GM19397 (cell line): Measurements from ENCODE around the gene ANKRD18A.

ENCODE experiments used
- ATAC-seq: cut with Tn5 transposase; IDR thresholded peaks from one replicate; pipeline ENCODE4 v1.9.1; 2021; ENCODE audit warnings: mild to moderate bottlenecking, moderate library complexity; ENCODE audit not compliant: unreplicated experiment

Gene ANKRD18A

DNA sequence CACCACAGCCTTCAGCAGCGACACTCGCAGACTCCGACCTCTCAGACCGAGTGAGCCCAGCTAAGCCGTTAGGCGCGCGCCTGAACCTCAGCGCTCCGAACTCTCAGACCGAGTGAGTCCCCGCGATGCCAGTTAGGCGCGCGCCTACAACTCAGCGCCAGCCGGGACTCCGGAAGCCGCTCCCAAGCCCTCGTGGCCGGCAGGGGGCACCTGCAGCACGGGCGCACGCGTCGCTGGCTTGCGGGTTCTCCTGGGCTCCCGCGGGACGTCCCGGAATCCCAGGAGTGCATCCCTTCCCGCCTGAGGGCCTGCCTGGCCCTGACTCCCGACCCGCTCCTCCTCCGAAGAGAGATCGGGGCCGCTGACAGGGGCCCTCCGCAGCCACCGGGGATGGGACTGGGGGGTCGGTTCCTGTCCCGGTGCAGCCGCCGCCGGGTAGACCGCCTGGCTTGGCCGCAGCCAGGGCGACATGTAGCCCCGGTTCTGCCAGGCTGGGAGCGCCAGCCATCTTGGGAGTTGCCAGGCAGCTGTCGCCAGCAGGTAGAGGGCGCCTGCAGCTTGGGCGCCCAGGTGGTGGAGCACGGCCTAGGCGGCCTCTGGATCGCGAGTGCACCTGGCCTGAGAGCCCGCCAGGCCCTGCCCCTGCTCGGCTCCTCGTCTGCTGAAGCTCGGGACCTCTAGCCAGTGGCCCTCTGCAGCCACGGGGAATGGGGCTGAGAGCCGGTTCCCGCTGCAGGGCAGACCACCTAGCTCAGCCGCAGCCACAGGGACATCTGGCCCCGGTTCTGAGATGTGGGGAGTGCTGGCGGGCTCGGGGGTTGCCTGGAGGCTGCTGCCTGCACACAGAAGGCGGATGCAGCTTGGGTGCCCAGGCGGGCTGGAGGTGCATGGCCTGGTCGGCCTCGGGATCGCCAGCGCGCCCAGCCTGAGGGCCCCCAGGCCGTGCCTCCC lies at the start of gene ANKRD18A:
TSS of gene ANKRD18A (minus strand) at position 114 of the 951 bp plus-strand sequence. CDS start 311 bp downstream, outside the sequence.
- peak; percentile 62 for ATAC-seq

- no peak for ATAC-seq
Measured at GRCh38 chr9:38668791-38669466, 48.5 kb upstream of the ANKRD18A start.

GRCh38 chr9:38662763-38663593 lies 42.6 kb upstream of the ANKRD18A start:
- no peak for ATAC-seq

GRCh38 chr9:38659538-38659937 lies 39.1 kb upstream of the ANKRD18A start:
- ATAC-seq = no peak

- ATAC-seq = no peak
Measured at GRCh38 chr9:38656896-38657295, 36.5 kb upstream of the ANKRD18A start.

DNA sequence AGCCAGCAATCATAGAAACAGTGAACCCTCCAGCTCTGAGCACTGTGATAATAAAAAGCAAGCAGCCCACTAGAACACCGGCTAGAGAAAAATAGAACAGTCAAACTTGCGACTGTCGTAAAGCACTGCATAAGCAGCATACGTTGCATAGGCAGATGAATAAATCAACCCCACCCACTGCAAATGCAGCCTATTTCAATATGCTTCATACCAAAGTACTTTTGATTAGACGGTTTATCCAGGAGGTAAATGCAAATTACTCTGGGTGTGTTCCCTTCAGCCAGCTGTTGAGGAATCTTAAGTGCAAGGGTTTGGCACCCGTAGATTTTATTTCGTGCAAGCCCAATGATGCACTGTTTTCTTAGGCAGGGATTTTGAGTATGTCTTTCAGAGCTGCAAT lies 32.1 kb upstream of the ANKRD18A start:
- ATAC-seq = no peak

DNA sequence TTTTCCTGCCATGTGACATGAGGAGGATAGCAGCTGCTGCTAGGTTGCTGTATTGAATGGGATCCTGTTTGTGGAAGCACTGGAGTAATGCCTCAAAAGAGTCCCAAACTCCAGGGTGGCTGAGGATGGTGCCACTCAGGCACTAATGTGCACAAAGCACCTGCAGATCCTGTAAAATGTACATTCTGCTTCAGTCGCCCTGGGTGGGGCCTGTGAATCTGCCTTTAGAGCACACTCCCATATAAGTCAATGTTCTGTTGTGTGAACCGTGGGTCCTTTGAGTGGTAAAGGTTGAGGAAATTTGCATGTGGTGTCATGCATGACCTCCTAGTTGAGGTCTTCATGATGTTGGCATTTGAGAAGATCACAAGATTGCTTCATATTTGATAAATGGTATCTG lies 31.6 kb upstream of the ANKRD18A start:
- ATAC-seq = no peak

DNA sequence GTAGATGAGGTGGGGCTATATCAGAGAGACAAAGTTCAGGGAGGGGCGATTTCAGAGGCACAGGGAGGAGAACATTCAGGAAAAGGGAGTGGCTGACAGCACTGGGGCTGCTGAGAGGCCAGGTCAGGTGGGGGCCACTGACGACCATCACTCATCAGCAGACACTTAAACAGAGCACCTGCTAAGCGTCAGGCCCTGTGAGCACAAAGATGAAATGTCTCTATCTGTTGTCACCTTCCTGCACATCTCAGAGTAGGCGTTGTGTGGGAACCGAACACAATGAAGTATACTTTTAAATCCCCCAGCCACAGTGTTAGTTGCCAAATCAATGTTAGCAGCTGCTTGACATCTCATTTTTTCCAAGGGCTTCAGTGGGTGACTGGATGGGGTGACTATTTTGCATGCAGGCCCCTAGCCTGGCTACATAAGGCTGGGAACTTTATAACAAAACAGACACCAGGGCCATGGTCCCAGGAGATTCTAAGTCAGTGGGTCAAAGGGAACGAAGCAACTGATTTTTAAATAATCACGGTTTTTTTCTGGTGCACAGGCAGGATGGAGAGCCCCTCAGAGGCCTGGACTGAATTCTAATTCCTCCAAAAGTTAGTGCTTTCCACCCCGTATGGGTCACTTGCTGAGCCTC lies 31.1 kb upstream of the ANKRD18A start:
- no peak for ATAC-seq

- no peak for ATAC-seq
Measured at GRCh38 chr9:38650564-38650963, 30.2 kb upstream of the ANKRD18A start.

DNA sequence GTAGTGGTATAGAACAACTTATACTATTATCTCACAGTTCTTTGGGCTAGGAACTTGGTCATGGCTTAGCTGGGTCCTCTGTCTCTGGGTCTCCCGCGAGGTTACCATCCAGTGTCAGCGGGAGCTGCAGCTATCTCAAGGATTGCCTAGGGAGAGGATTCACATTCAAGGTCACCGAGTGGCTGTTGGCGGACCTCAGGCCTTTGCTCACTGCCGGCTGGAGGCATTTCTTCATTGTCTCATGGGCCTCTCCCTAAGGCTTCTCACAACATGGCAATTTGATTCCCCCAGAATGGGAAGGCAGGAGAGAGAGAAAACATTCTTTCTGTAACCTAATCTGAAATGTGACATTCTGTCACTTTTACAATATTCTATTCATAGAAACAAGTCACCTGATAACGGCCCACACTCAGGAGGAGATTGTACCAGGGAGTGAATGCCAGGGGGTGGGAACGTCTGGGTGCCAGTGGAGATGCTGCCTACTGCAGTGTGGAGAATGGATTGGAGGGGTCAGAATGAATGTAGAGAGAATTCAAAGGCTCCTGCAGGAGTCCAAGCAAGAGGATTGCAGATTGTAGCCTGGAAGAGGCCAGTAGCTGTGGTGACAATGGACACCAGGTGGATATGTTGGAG lies 29.5 kb upstream of the ANKRD18A start:
- ATAC-seq = no peak

GRCh38 chr9:38644601-38645000 lies 24.2 kb upstream of the ANKRD18A start:
- ATAC-seq = no peak

- ATAC-seq = no peak
Measured at GRCh38 chr9:38643815-38644173, 23.4 kb upstream of the ANKRD18A start.

- no peak for ATAC-seq
Measured at GRCh38 chr9:38642951-38643814, 22.8 kb upstream of the ANKRD18A start.

DNA sequence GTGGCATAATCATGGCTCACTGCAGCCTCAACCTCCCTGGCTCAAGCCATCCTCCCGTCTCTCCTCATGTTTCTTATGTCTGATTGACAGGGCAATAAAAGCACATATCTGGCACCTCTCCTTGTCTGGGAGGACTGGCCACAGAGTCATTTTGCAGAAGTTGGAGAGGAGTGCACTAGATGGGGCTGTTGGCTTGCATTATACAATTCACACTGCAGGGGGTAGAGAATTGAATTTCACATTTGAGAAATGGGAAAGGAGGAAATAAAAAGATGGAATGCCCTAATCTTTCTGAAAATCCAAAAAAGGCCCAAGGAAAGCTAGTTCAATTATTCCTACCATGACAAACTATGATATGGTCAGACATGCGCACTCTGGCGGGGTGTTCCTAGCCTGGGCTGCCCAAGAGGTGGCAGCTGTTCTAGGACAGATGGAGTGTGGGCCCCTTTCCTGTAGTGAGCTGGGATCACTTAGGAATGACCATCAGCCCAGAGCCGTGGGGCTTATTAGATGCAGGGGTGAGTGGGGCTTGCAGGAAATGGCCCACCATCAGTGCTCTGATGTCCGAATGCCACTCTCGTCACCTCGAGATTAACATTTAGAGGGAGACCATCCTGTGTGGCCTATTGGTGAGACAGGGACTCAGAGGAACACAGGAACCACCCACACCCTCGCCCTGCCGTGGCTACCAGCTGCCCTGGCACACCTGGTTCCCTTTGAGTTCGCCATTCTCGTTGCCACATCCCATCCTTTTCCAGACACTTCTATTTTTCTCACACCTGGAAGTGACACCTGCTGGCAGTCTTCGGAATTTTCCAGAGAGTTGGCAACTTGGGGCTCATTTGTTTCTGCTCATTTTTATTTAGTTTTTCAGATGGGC lies 21.8 kb upstream of the ANKRD18A start:
- no peak for ATAC-seq

DNA sequence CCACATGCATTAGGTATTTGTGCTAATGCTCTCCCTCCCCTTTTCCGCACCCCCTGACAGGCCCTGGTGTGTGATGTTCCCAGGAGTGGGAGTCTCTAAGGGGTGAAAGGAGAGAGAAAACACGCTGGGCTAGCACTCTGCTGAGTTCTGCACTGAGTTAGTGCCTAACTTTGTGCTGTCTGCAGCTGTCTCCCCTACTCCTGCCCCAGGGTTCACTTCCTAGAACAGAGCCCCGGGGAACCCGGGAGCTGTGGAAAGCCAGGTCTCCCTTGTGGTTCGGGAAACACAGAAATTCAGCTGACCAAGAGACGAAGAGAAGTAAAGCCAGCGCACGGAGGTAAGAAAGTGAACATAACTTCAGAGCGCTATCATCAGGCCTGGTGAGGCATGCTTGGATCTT lies 20.7 kb upstream of the ANKRD18A start:
- ATAC-seq = no peak

- no peak for ATAC-seq
Measured at GRCh38 chr9:38639577-38639940, 19.2 kb upstream of the ANKRD18A start.

GRCh38 chr9:38638881-38639576 lies 18.6 kb upstream of the ANKRD18A start:
- no peak for ATAC-seq

DNA sequence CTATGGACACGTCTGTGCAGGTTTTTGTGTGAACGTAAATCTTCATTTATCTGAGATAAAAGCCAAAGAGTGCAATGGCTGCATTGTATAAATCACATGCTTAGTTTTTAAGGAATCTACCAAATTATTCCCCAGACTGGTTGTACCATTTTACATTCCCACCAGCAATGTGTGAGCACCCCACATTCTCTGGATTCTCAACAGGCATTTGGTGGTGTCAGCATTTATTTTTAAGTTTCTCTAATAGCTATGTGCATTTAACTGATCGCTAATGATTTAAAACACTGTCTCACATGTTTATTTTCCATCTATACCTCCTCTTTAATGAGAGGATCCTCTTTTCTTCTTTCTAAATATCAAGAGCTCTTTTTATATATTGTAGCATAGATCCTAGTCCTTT lies 13.9 kb upstream of the ANKRD18A start:
- no peak for ATAC-seq
